ENCODE data around the gene PRKCE. TPM values are rescaled to one million over a fixed set of nuclear protein-coding genes. Genes with fewer than 3 reads are reported as not detected.

PRKCE gene
- total and polyA plus RNA-seq, 2 of the 8 experiments (the other 6 are each of a cell fraction or from before 2014, with no cell fraction given), result 0.54 to 2.1 TPM

GRCh38 chr2:45804987-45805755 is 153.7 kb downstream of the PRKCE start:
- H4K91ac ChIP-seq (replicated peaks; ENCODE audit: insufficient read length, low read length), result no peak overlapping the region
- no peaks in the 10 kb centered on the region for H3K23me2 ChIP-seq (ENCODE audit: low read depth, low read length)
- H2BK120ac ChIP-seq (replicated peaks; ENCODE audit: low read depth, low read length), result no peak overlapping the region
- H3K4me1 ChIP-seq (replicated peaks in 1 of 4; ENCODE audit: control insufficient read depth in 3 of 4, insufficient read depth in 4 of 4, low read length in 3 of 4), result no peaks in the 10 kb centered on the region
- no peak overlapping the region for H4K5ac ChIP-seq (ENCODE audit: insufficient read length, low read depth, low read length)
- no peak overlapping the region for H2BK15ac ChIP-seq (ENCODE audit: low read length)
- H3K36me3 ChIP-seq (ENCODE audit: control insufficient read depth in 2 of 4, insufficient read depth in 4 of 4, low read length in 3 of 4), result no peaks in the 10 kb centered on the region
- 97% methylated on average over 5 of the region's 6 CpGs; no CpG with 5 or more reads in 1 of the 2 experiments for WGBS, 2 experiments (ENCODE audit: extremely low coverage in 1 of 2, insufficient coverage in 1 of 2, insufficient read length in 1 of 2, insufficient replicate concordance in 2 of 2, low coverage in 1 of 2, low lambda C conversion rate in 2 of 2, missing lambda C conversion rate in 1 of 2)
- DNase-seq (ENCODE audit: low read depth in 1 of 2, low spot score in 2 of 2), result no peak
- H3K79me1 ChIP-seq (ENCODE audit: low read depth, low read length), result no peaks in the 10 kb centered on the region
- H4K20me1 ChIP-seq (replicated peaks in 1 of 2; ENCODE audit: control insufficient read depth in 1 of 2, insufficient read depth in 2 of 2, low read length in 2 of 2), result no peaks in the 10 kb centered on the region
- no peak overlapping the region for H2AFZ ChIP-seq (ENCODE audit: low read length)
- H3K4ac ChIP-seq (replicated peaks; ENCODE audit: insufficient read length, low read depth, low read length), result no peak overlapping the region
- no peak for FAIRE-seq
- no peak overlapping the region for H4K8ac ChIP-seq (ENCODE audit: extremely low read depth, insufficient read depth, low read length)
- H3K18ac ChIP-seq (ENCODE audit: extremely low read depth, low read length), result no peak overlapping the region
- H3K14ac ChIP-seq (ENCODE audit: insufficient read length), result no peak overlapping the region
- H3K4me3 ChIP-seq (ENCODE audit: extremely low read depth in 1 of 4, insufficient read depth in 2 of 4, low read depth in 3 of 4, low read length in 4 of 4), result no peak overlapping the region
- no peak overlapping the region for H3K4me2 ChIP-seq (ENCODE audit: insufficient read depth in 1 of 2, low read depth in 2 of 2, low read length in 2 of 2)
- H3K27ac ChIP-seq (ENCODE audit: low read depth, low read length), result no peak overlapping the region
- no peaks in the 10 kb centered on the region; a peak in 1 of 7 replicates for H3K27me3 ChIP-seq (replicated peaks in 1 of 4; ENCODE audit: control insufficient read depth in 3 of 4, extremely low read depth in 1 of 4, insufficient read depth in 3 of 4, low read length in 3 of 4)
- H2BK12ac ChIP-seq (ENCODE audit: low read depth, low read length), result no peak overlapping the region
- no peak overlapping the region for H3K23ac ChIP-seq (ENCODE audit: insufficient read length)
- ChIA-PET CTCF (ENCODE audit: partially characterized antibody) (interaction anchor here (0.6 to 3.8 kb wide), 5 partner anchors 10 to 109 kb away, joined by 3 to 18 read pairs (median 3); no protein-coding TSS in a partner anchor), POLR2A (ENCODE audit: partially characterized antibody) (interaction anchor here (1.3 kb wide), 1 partner anchor 8 kb away, joined by 5 read pairs; no protein-coding TSS in a partner anchor)
- no peak overlapping the region for H2BK20ac ChIP-seq (ENCODE audit: low read length)
- no peaks in the 10 kb centered on the region for H3K9me3 ChIP-seq (ENCODE audit: insufficient read depth in 2 of 2, low read depth in 1 of 2, low read length in 1 of 2)
- no peak overlapping the region for H2BK5ac ChIP-seq (ENCODE audit: low read depth, low read length)
- no peak overlapping the region for H2AK5ac ChIP-seq (ENCODE audit: low read depth, low read length)
- no peak overlapping the region for H3K9ac ChIP-seq (replicated peaks in 1 of 4; ENCODE audit: extremely low read depth in 1 of 4, low read depth in 3 of 4, low read length in 3 of 4)
- no peak overlapping the region for H3K56ac ChIP-seq (replicated peaks; ENCODE audit: insufficient read length, low read depth, low read length)
- H3K79me2 ChIP-seq (ENCODE audit: control insufficient read depth in 1 of 2, insufficient read depth in 2 of 2, low read length in 2 of 2), result no peaks in the 10 kb centered on the region
- TF ChIP-seq E2F6 (IDR thresholded peaks at IDR 0.05) (no peak), FOSL1 (IDR thresholded peaks at IDR 0.05; ENCODE audit: insufficient read depth, low read depth, low read length) (no peak), EZH2 (IDR thresholded peaks at IDR 0.05; ENCODE audit: low read depth, low read length, severe bottlenecking) (no peak), MAFK (IDR thresholded peaks at IDR 0.05; ENCODE audit: low read depth, low read length) (no peak)
